ENCODE measurements around the gene ZNF831.

ZNF831 gene

GRCh38 chr20:59141818-59142581 is 21.6 kb upstream of the ZNF831 start:
- no peak for DNase-seq (ENCODE audit: low read depth, low spot score)

- no peak for DNase-seq (ENCODE audit: low read depth, low spot score)
Measured at GRCh38 chr20:59143326-59143725, 20.3 kb upstream of the ZNF831 start.

- no peak for DNase-seq (ENCODE audit: low read depth, low spot score)
Measured at GRCh38 chr20:59144179-59144830, 19.3 kb upstream of the ZNF831 start.

GRCh38 chr20:59144831-59145196 is 18.8 kb upstream of the ZNF831 start:
- no peak for DNase-seq (ENCODE audit: low read depth, low spot score)

- DNase-seq (ENCODE audit: low read depth, low spot score): no peak
Measured at GRCh38 chr20:59145247-59145923, 18.2 kb upstream of the ZNF831 start.

- no peak for DNase-seq (ENCODE audit: low read depth, low spot score)
Measured at GRCh38 chr20:59145924-59146779, 17.5 kb upstream of the ZNF831 start.

GRCh38 chr20:59146780-59147565 is 16.6 kb upstream of the ZNF831 start:
- no peak for DNase-seq (ENCODE audit: low read depth, low spot score)

GRCh38 chr20:59147586-59147985 is 16.0 kb upstream of the ZNF831 start:
- DNase-seq (ENCODE audit: low read depth, low spot score): no peak

GRCh38 chr20:59148701-59149493 is 14.7 kb upstream of the ZNF831 start:
- DNase-seq (ENCODE audit: low read depth, low spot score): no peak

GRCh38 chr20:59149678-59150504 is 13.7 kb upstream of the ZNF831 start:
- DNase-seq (ENCODE audit: low read depth, low spot score): no peak

- DNase-seq (ENCODE audit: low read depth, low spot score): no peak
Measured at GRCh38 chr20:59150821-59151251, 12.8 kb upstream of the ZNF831 start.

- no peak for DNase-seq (ENCODE audit: low read depth, low spot score)
Measured at GRCh38 chr20:59151391-59151790, 12.2 kb upstream of the ZNF831 start.

- DNase-seq (ENCODE audit: low read depth, low spot score): no peak
Measured at GRCh38 chr20:59151820-59152219, 11.8 kb upstream of the ZNF831 start.

GRCh38 chr20:59152559-59153354 is 10.9 kb upstream of the ZNF831 start:
- DNase-seq (ENCODE audit: low read depth, low spot score): no peak

- DNase-seq (ENCODE audit: low read depth, low spot score): no peak
Measured at GRCh38 chr20:59153355-59153681, 10.3 kb upstream of the ZNF831 start.

- no peak for DNase-seq (ENCODE audit: low read depth, low spot score)
Measured at GRCh38 chr20:59153832-59154231, 9.8 kb upstream of the ZNF831 start.

- DNase-seq (ENCODE audit: low read depth, low spot score): no peak
Measured at GRCh38 chr20:59154317-59155013, 9.2 kb upstream of the ZNF831 start.

- no peak for DNase-seq (ENCODE audit: low read depth, low spot score)
Measured at GRCh38 chr20:59157064-59157463, 6.6 kb upstream of the ZNF831 start.
